SK-N-SH treated with all-trans-retinoic acid at 6 μM for 48 hours (cell line): ENCODE results near the gene MKI67.

Source experiments
- ARNTL ChIP-seq: fragments of 450-650 bp; formaldehyde crosslinking; IDR thresholded peaks from 2 replicates; pipeline ENCODE4 v1.5.0; 2020; ENCODE audit warnings: low read depth, mild to moderate bottlenecking, moderate library complexity, borderline replicate concordance
- TF ChIP-seq, protein P1 (sequence below): fragments of 250-450 bp; sonication (Bioruptor Pico); IDR thresholded peaks from 2 replicates; pipeline ENCODE4 v1.5.1; 2021; ENCODE audit warnings: mild to moderate bottlenecking, moderate library complexity
- TF ChIP-seq, protein P2 (sequence below): fragments of 250-450 bp; sonication (Bioruptor Pico); IDR thresholded peaks from 2 replicates; pipeline ENCODE4 v1.8.0; 2020; ENCODE audit warnings: mild to moderate bottlenecking, moderate library complexity, borderline replicate concordance

DNA sequence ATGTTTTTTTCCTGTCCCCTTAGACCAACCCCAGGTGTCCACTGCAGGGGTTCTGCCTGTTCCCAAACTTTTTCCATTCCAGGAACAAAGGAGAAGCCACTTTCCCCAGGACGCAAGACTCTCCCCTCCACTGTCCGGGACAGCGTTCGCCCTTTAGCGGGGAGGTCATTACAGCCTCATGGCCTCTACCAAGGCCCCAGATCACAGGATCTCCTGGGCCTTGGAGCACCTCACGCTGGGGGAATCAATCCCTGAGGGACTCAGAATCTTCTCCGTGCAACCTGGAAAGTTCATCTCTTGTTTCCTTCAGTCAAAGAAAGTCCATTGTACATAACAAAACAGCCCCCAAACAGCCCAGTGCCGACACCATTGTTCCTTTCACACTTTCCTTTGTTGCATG, 41.2 kb downstream of the MKI67 start:
- TF ChIP-seq, protein P1, sequence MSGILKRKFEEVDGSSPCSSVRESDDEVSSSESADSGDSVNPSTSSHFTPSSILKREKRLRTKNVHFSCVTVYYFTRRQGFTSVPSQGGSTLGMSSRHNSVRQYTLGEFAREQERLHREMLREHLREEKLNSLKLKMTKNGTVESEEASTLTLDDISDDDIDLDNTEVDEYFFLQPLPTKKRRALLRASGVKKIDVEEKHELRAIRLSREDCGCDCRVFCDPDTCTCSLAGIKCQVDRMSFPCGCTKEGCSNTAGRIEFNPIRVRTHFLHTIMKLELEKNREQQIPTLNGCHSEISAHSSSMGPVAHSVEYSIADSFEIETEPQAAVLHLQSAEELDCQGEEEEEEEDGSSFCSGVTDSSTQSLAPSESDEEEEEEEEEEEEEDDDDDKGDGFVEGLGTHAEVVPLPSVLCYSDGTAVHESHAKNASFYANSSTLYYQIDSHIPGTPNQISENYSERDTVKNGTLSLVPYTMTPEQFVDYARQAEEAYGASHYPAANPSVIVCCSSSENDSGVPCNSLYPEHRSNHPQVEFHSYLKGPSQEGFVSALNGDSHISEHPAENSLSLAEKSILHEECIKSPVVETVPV: no peak
- TF ChIP-seq ARNTL (CRISPR knock-in tag): no peak
- TF ChIP-seq, protein P2, sequence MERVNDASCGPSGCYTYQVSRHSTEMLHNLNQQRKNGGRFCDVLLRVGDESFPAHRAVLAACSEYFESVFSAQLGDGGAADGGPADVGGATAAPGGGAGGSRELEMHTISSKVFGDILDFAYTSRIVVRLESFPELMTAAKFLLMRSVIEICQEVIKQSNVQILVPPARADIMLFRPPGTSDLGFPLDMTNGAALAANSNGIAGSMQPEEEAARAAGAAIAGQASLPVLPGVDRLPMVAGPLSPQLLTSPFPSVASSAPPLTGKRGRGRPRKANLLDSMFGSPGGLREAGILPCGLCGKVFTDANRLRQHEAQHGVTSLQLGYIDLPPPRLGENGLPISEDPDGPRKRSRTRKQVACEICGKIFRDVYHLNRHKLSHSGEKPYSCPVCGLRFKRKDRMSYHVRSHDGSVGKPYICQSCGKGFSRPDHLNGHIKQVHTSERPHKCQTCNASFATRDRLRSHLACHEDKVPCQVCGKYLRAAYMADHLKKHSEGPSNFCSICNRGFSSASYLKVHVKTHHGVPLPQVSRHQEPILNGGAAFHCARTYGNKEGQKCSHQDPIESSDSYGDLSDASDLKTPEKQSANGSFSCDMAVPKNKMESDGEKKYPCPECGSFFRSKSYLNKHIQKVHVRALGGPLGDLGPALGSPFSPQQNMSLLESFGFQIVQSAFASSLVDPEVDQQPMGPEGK (CRISPR knock-in tag): no peak
